Neuronal stem cell (in vitro differentiated cells): ENCODE results near the gene KRT28.

Source experiments
- DNase-seq: peaks from one replicate; pipeline ENCODE4 v3.0.0-alpha.2; 2013; ENCODE audit warnings: low spot score
- H2AFZ ChIP-seq: one replicate; pipeline ENCODE4 v1.6.1; 2013; ENCODE audit warnings: mild to moderate bottlenecking, low read length, inconsistent platforms
- H2AK5ac ChIP-seq: 2 replicates; pipeline ENCODE4 v1.6.1; 2013; ENCODE audit warnings: low read depth, mild to moderate bottlenecking, inconsistent platforms, low read length, moderate library complexity, mixed read lengths
- H2BK120ac ChIP-seq: 2 replicates; pipeline ENCODE4 v1.6.1; 2013; ENCODE audit warnings: low read depth, mild to moderate bottlenecking, inconsistent platforms, low read length, moderate library complexity, mixed read lengths
- H2BK12ac ChIP-seq: one replicate; pipeline ENCODE4 v1.6.1; 2013; ENCODE audit warnings: low read length, inconsistent platforms
- H2BK15ac ChIP-seq: 2 replicates; pipeline ENCODE4 v1.6.1; 2013; ENCODE audit warnings: mild to moderate bottlenecking, low read length, inconsistent platforms, mixed read lengths
- H2BK5ac ChIP-seq: one replicate; pipeline ENCODE4 v1.6.1; 2013; ENCODE audit warnings: inconsistent platforms, mild to moderate bottlenecking, low read length, moderate library complexity
- H3K14ac ChIP-seq: one replicate; pipeline ENCODE4 v1.6.1; 2013; ENCODE audit warnings: low read length, inconsistent platforms
- H3K18ac ChIP-seq: 2 replicates; pipeline ENCODE4 v1.6.1; 2013; ENCODE audit warnings: low read length, inconsistent platforms
- H3K23ac ChIP-seq: 2 replicates; pipeline ENCODE4 v1.6.1; 2013; ENCODE audit warnings: low read depth, mild to moderate bottlenecking, mixed read lengths, low read length, inconsistent platforms; ENCODE audit not compliant: poor library complexity
- H3K27ac ChIP-seq: replicated peaks from 3 replicates; pipeline ENCODE4 v1.5.1; 2013; ENCODE audit warnings: low read length, inconsistent platforms
- H3K27me3 ChIP-seq, 3 experiments: 2 replicates each; pipeline ENCODE4 v1.6.1; 2013; ENCODE audit warnings: low read length in 3 of 3, mild to moderate bottlenecking in 2 of 3, inconsistent platforms in 1 of 3, low read depth in 1 of 3, mixed read lengths in 1 of 3, moderate library complexity in 1 of 3; ENCODE audit not compliant: control insufficient read depth in 3 of 3, insufficient read depth in 3 of 3
- H3K36me3 ChIP-seq, 2 donors: replicated peaks in 1 of 2; 2 replicates each; pipeline ENCODE4 v1.6.1; 2013; ENCODE audit warnings: low read length in 2 of 2; ENCODE audit not compliant: control insufficient read depth in 2 of 2, insufficient read depth in 2 of 2
- H3K4ac ChIP-seq: 2 replicates; pipeline ENCODE4 v1.6.1; 2013; ENCODE audit warnings: inconsistent platforms, mild to moderate bottlenecking, low read length, moderate library complexity
- H3K4me1 ChIP-seq, 2 donors: 1 replicate in 1 of 2; 2 replicates in 1 of 2; pipeline ENCODE4 v1.6.1; 2013; ENCODE audit warnings: low read length in 2 of 2, low read depth in 1 of 2; ENCODE audit not compliant: control insufficient read depth in 2 of 2, insufficient read depth in 1 of 2
- H3K4me2 ChIP-seq: one replicate; pipeline ENCODE4 v1.6.1; 2013; ENCODE audit warnings: mild to moderate bottlenecking, low read length, inconsistent platforms; ENCODE audit not compliant: insufficient read depth, poor library complexity, severe bottlenecking
- H3K4me3 ChIP-seq, 2 donors: 2 replicates each; pipeline ENCODE4 v1.5.1; 2013; ENCODE audit warnings: low read length in 2 of 2, mild to moderate bottlenecking in 2 of 2, inconsistent platforms in 1 of 2, moderate library complexity in 1 of 2
- H3K79me1 ChIP-seq: one replicate; pipeline ENCODE4 v1.6.1; 2013; ENCODE audit warnings: low read depth, mild to moderate bottlenecking, inconsistent platforms, low read length, moderate library complexity
- H3K9ac ChIP-seq: one replicate; pipeline ENCODE4 v1.6.1; 2013; ENCODE audit warnings: mild to moderate bottlenecking, low read depth, low read length, inconsistent platforms; ENCODE audit not compliant: poor library complexity
- H3K9me3 ChIP-seq, 2 donors: replicated peaks in 1 of 2; 2 replicates each; pipeline versions ENCODE3 to v1.6.1; 2013; ENCODE audit warnings: low read length in 2 of 2, mild to moderate bottlenecking in 2 of 2, inconsistent platforms in 1 of 2, low read depth in 1 of 2, mixed read lengths in 1 of 2, moderate library complexity in 1 of 2; ENCODE audit not compliant: control insufficient read depth in 2 of 2, insufficient read depth in 1 of 2
- H4K8ac ChIP-seq: one replicate; pipeline ENCODE4 v1.6.1; 2013; ENCODE audit warnings: low read depth, mild to moderate bottlenecking, inconsistent platforms, low read length, moderate library complexity
- H4K91ac ChIP-seq: one replicate; pipeline ENCODE4 v1.6.1; 2013; ENCODE audit warnings: low read length, low read depth, mild to moderate bottlenecking, inconsistent platforms; ENCODE audit not compliant: poor library complexity
- WGBS, 2 donors: extraction: QIAGEN DNeasy Blood & Tissue Kit; methylation state at CpG; one replicate each; pipeline ENCODE4 v1.1.7; 2013; ENCODE audit warnings: missing lambda C conversion rate in 2 of 2, mixed read lengths in 1 of 2; ENCODE audit not compliant: insufficient read length in 2 of 2, insufficient replicate concordance in 1 of 2; ENCODE audit errors: extremely low coverage in 2 of 2; 5-methylcytosine and 5-hydroxymethylcytosine counted together

KRT28 gene

DNA sequence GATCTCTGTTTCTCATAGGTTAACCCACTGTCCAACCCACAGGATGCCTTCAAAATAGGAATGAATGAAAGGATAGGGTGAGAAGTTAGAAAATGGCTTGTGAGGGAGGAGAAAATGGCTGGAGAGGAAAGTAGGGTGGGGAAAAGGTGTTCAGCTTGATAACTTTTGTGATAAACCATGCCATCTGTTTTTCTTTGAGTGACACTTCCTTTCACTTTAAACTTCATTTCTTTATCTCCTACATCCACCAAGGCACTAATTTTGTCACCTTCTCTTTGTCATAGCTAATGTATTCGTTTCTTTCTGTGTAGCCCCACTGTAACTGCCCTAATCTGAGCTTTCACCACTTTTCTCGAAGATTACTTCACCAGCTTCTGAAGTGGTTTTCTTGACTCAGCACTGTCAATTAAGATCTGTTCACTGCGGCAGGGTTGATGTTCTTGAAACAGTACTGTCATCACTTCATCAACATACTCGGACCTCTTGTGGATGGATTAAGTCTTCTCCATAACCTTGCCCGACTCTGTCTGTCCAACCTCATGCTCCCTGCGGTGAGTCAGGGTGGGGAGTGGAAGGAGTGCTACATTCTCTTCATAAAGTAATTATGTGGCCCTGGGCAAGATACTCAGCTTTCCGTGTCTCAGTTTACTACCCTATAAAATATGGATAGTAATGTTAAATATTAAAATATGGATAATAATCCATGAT lies 28.1 kb upstream of the KRT28 start:
- Histone ChIP-seq H2BK15ac (no peak overlapping the region), H3K27me3 (no peaks in the 10 kb centered on the region), H3K4me1 (no peaks in the 10 kb centered on the region), H3K4ac (no peak overlapping the region), H3K9me3 (peaks cover 0 to 5% of the 10 kb centered on the region in 2 donors), H2BK12ac (no peak overlapping the region), H4K8ac (no peak overlapping the region), H4K91ac (no peak overlapping the region), H2AK5ac (no peak overlapping the region), H3K79me1 (no peaks in the 10 kb centered on the region), H3K4me2 (no peak overlapping the region), H2BK120ac (no peak overlapping the region), H2AFZ (no peak overlapping the region), H3K18ac (no peak overlapping the region), H3K9ac (no peak overlapping the region), H3K4me3 (no peak overlapping the region), H3K23ac (no peak overlapping the region), H3K14ac (no peak overlapping the region), H3K27ac (no peak overlapping the region), H2BK5ac (no peak overlapping the region), H3K36me3 (peaks cover 0 to 2% of the 10 kb centered on the region in 2 donors)
- WGBS, 2 donors, result no CpG with 5 or more reads among the region's 7 CpGs
- DNase-seq, result no peak

- no peak overlapping the region for H4K91ac ChIP-seq
These were observed 25.8 kb upstream of the KRT28 start for GRCh38 chr17:40825599-40825998.

GRCh38 chr17:40824015-40824832 lies 24.5 kb upstream of the KRT28 start:
- Histone ChIP-seq H3K27ac (no peak overlapping the region), H2BK120ac (no peak overlapping the region), H2AFZ (no peak overlapping the region), H3K4me2 (no peak overlapping the region), H4K91ac (no peak overlapping the region), H3K18ac (no peak overlapping the region), H2BK15ac (no peak overlapping the region), H3K27me3 (no peaks in the 10 kb centered on the region), H2BK12ac (no peak overlapping the region), H3K79me1 (no peaks in the 10 kb centered on the region), H4K8ac (no peak overlapping the region), H3K4me1 (peaks cover 0 to 2% of the 10 kb centered on the region in 2 donors), H3K36me3 (peaks cover 3 to 4% of the 10 kb centered on the region in 2 donors), H3K14ac (no peak overlapping the region), H3K4ac (no peak overlapping the region), H2BK5ac (no peak overlapping the region), H3K9me3 (peaks cover 0 to 1% of the 10 kb centered on the region in 2 donors), H3K23ac (no peak overlapping the region), H3K4me3 (no peak overlapping the region), H2AK5ac (no peak overlapping the region), H3K9ac (no peak overlapping the region)
- no peak for DNase-seq
- no CpG with 5 or more reads among the region's 1 CpG for WGBS, 2 donors

More at GRCh38 chr17:40825599-40825998, 25.8 kb upstream of the KRT28 start:
- Histone ChIP-seq H2AFZ (no peak overlapping the region), H3K14ac (no peak overlapping the region), H3K4ac (no peak overlapping the region), H3K27ac (no peak overlapping the region), H3K23ac (no peak overlapping the region), H2BK5ac (no peak overlapping the region), H2BK15ac (no peak overlapping the region), H3K4me2 (no peak overlapping the region), H3K4me3 (no peak overlapping the region), H3K79me1 (no peaks in the 10 kb centered on the region), H2BK120ac (no peak overlapping the region), H3K18ac (no peak overlapping the region), H3K9ac (no peak overlapping the region), H3K4me1 (no peaks in the 10 kb centered on the region), H4K8ac (no peak overlapping the region), H2AK5ac (no peak overlapping the region), H3K36me3 (peaks cover 3 to 4% of the 10 kb centered on the region in 2 donors), H3K27me3 (no peaks in the 10 kb centered on the region), H3K9me3 (peaks cover 1 to 5% of the 10 kb centered on the region in 2 donors), H2BK12ac (no peak overlapping the region)
- WGBS, 2 donors, result no CpG with 5 or more reads among the region's 2 CpGs
- no peak for DNase-seq

DNA sequence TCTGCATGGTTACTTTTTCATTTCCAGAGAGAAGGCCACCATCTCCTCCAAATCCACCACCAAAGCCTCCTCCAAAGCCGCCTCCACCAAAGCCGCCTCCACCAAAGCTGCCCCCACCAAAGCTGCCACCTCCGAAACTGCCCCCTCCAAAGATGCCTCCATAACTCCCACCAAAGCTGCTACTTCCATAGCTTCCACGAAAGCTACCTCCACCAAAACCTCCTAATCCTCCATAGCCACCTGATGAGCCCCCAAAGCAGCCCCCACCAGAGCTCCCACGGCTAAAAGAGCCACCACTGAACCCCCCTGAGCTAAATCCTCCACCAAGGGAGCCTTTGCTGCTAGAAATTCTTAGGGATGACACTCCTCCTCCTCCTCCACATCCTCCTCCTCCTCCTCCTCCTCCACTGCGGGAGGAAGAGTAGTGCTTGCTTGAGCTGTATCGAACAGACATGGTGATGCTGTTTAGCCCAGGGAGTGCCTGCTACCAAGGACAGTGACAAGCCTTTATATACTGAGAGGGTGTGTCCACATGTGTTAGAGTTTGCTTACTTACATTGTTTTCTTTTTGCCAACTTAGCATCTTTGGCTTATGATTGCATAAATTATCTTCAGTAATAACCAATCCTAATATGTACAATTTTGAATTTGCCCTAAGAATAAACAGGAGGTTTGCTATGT lies 22.5 kb upstream of the KRT28 start, which contains the start of gene KRT10:
Gene KRT10 (minus strand): TSS at position 483 of the 681 bp plus-strand sequence. CDS start 29 bp downstream, at position 454.
- no peak within 1 kb of the TSS for H2AK5ac ChIP-seq
- H4K91ac ChIP-seq, result no peak within 1 kb of the TSS
- no peak within 1 kb of the TSS for H2AFZ ChIP-seq
- H3K4ac ChIP-seq, result no peak within 1 kb of the TSS
- H2BK15ac ChIP-seq, result no peak within 1 kb of the TSS
- H3K79me1 ChIP-seq, result no peaks in the 10 kb centered on the region
- peaks cover 0 to 1% of the 10 kb centered on the region in 2 donors for H3K9me3 ChIP-seq
- peaks cover 5 to 9% of the 10 kb centered on the region in 2 donors for H3K36me3 ChIP-seq
- no peak within 1 kb of the TSS for H2BK120ac ChIP-seq
- no CpG with 5 or more reads among the region's 7 CpGs for WGBS, 2 donors
- no peak within 1 kb of the TSS for H3K4me3 ChIP-seq
- no peak within 1 kb of the TSS for H2BK5ac ChIP-seq
- H3K4me2 ChIP-seq, result no peak within 1 kb of the TSS
- no peak within 1 kb of the TSS for H3K18ac ChIP-seq
- H2BK12ac ChIP-seq, result no peak within 1 kb of the TSS
- H3K4me1 ChIP-seq, result peaks cover 0 to 2% of the 10 kb centered on the region in 2 donors
- no peak within 1 kb of the TSS for H3K27ac ChIP-seq
- H3K27me3 ChIP-seq, result no peaks in the 10 kb centered on the region
- no peak within 1 kb of the TSS for H3K9ac ChIP-seq
- H4K8ac ChIP-seq, result peak within 1 kb of the TSS; percentile 86
- no peak within 1 kb of the TSS for H3K23ac ChIP-seq
- no peak within 1 kb of the TSS for H3K14ac ChIP-seq
- no peak for DNase-seq
